Measurements from ENCODE around the gene GIGYF2.

GIGYF2 gene

DNA sequence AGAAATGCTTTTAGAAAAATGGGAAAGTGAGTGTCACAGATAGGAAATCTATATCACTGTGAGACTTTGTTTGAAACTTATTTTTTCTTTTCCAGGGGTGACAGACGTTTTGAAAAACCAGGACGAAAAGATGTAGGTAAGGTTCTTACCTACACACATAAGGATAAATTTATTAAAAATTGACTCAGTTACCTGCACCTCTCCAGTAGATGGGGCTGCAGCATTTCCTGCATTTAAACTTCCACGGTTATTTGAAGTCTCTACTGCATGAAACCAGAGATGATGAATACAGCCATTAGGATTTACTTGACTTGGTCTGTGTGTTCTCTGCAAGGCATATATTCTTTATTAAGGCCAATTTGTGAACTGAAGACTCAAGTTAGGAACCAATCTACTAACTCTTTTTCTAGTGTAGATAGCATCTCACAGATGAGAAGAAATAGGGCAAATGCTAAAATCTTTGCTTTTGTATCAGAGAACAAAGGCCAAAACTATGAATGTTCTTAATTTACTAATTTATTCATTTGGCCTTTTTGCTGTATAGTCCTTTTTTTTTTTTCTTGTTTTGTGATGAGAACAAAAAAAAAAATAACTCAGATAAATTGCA lies 64.3 kb downstream of the GIGYF2 start:
- peak; percentile 47 for DNase-seq (ENCODE audit: low spot score)

DNA sequence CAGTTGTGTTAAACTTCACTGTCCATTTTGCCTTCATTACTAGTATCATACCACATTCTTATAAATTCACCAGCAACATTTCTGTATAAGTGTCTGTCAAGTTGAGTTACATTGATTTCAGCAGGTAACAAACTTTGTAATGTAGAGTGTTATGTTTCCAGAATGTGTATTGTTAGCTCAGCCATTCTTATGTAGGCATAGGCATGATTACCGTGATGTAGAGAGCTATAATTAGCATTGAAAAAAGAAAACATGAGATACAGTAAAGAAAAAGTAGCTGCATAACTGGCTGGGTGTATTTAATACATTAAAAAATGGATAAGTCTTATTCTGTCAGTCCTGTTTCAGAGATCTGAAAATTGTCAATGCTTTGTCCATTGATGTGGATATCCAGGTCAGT lies 70.7 kb downstream of the GIGYF2 start:
- no peak for DNase-seq (ENCODE audit: low spot score)

DNA sequence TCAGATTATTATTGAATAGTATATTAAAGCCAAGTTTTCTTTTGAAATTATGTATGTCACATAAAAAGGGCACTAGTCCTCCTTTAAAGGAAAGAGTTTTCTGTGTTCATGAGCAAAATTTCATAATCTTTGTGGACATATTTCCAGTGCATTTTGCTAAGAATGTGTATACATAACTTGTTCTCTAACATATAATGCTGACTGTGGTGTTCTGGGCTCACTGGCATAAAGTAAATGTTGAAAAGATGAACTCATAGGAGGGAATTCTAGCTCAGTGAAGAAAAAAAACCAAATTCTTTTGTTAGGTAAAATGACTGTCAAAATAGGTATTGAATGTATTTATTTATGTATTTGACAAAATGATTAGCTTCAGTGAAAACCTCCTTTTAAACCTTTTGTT lies 73.1 kb downstream of the GIGYF2 start:
- no peak for DNase-seq (ENCODE audit: low spot score)

DNA sequence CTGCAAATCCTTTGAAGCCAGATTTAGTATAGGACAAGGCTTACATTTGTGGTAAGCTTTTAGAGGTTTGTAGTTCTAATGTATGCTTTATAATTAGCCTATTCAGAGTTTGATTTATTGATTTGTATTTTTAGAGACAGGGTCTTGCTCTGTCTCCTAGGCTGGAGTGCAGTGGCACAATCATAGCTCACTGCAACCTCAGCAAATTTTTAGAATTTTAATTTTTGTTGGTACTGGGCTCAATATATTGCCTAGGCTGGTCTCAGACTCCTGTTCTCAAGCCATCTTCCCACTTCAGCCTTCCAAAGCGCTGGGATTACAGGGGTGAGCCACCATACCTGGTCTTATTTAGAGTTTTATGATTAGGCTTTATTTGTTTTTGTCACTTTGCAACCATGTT lies 74.7 kb downstream of the GIGYF2 start:
- DNase-seq (ENCODE audit: low spot score) = no peak

DNA sequence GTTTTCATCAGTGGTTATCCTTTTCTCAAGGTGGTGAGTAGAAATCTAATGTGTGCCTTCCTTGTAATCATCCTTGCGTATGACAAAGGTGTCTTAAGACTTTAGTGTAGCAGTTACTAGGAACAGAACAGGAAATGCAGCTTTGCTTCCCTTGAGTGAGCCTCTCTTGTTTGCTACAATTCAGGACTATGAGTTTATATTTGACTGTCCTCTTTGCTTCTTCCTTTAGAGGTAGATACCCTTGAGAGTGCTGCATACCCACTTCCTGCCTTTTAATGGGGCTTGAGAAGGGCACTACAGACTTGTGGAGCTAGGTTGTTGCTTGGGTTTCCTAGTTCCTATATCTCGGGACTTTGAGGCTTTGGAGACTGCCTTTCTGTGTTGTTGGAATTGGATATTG lies 75.4 kb downstream of the GIGYF2 start:
- DNase-seq (ENCODE audit: low spot score) = no peak

DNA sequence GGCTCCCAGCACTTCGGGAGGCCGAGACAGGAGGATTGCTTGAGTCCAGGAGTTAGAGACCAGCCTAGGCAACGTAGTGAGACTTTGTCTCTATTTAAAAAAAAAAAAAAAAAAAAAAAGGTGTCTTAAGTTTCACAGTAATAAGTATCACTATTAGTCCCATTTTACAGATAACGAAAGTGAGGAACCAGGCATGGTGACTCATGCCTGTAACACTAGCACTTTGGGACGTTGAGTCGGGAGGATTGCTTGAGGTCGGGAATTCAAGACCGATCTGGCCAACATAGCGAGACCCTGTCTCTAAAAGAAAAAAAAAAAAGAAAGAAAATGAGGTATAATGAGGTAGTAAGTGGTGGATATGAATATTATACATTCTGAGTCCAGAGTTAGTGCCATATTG lies 76.7 kb downstream of the GIGYF2 start:
- DNase-seq (ENCODE audit: low spot score) = no peak

DNA sequence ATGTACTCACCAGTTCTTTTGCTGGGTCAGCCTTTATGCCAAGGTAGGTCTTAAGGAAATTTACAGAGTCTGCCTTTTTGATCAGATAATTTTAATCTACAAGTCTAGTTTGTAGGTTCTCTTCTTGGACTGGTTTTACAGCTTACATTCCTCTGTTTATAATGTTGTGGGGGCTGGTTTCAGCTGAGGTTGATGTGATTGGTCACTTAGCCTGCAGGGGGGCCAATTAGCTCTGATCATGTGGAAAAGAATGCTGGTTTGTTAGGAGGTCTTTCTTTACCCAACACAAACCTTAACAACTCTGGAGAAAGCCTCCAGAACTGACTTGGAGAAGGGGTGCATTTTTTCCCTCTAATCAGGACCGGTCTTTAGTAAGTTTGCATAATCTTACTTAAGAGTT lies 79.3 kb downstream of the GIGYF2 start, which contains the start of gene KCNJ13:
Gene KCNJ13 (minus strand): TSS at position 131 of the 400 bp plus-strand sequence. CDS start 5,203 bp downstream, outside the sequence.
- no peak for DNase-seq (ENCODE audit: low spot score)

DNA sequence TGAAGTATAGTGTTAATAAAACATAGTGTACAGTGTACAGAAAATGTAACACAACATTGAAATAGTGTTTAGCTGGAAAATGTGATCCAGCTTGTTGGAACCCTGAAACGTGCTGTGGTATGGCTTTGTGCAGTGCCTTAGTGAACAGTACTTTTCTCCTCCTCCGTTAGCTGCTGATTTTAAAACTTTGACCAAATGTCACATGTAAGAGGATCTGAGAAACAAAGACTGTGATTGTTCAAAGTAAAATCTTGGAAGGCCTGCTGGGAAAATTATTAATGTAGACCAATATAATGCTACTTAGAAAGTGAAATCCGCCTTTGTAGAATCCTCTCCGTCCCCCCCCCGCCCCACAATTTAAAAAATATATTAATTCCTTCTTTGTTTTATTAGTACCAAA lies 80.1 kb downstream of the GIGYF2 start:
- DNase-seq (ENCODE audit: low spot score) = no peak

DNA sequence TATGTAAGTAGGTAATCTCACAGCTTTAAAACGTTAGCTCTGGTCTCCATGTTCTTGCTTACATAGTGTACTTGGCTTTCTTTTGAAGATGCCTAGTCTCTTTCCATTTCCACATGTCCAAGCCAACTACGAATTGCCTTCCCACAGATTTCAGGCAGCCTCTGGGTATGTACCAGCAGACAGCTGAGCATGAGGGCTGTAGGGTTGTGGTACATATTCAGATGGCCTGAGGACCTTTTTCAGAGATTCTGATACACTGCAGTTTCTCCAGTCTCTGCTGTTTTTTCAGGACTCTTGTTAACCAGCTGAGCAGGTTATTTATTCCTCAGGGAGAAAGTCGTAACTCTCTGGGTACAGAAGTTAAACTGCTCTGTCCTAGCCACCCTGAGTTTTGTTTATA lies 82.3 kb downstream of the GIGYF2 start:
- no peak for DNase-seq (ENCODE audit: low spot score)

DNA sequence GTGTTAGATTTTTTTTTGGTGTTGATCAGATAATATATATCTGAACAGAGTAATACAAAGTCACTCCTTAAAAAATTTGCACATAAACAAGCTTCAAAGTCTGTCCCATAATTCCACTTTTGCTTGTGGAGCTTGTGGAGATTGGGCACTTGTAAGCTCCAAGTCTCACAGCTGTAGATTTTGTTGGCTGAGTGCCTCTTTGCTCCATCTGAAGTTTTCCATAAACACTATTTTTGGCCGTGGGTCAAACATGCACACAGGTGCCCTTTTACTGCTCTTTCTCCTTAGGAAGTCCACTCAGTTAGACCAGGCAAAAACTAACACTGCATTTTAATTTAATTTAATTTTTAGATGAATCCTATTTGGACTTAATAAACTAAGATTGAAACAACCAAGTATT lies 82.8 kb downstream of the GIGYF2 start:
- DNase-seq (ENCODE audit: low spot score) = no peak

DNA sequence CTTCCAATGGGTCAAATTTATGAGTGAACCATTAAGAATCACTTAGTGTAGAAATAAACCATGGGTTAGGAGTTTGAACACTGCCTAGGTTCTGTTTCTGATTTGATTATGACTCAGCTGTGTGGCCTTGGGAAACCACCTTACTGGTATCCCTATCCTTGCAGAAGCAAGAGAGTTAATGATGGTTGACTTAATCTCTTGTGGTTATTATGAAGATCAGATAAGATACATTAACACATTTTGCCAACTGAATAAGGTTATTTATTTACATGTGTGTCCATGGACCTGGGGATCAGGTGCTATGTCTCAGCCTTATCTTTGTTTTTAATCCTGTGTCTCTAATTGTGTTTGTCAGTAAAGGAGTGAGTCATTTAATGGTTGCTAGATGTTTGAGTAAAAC lies 84.6 kb downstream of the GIGYF2 start:
- no peak for DNase-seq (ENCODE audit: low spot score)

DNA sequence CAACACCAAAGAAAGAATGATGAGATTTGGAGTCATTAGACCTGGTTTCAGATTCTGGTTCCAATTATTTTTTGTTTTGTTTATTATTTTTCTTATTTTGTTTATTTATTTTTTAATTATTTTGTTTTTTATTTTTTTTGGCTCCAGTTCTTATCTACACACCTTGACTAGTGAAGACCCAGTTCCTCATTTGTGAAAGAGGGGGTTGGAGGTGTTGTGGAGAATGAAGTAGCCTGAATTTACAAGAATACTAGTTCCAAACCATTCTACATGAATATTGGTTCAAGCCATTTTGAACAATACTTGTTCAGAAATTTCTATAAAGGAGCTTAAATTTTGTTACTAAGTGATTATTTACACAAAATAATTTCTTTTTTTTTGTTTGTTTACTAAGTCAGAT lies 86.1 kb downstream of the GIGYF2 start:
- no peak for DNase-seq (ENCODE audit: low spot score)

DNA sequence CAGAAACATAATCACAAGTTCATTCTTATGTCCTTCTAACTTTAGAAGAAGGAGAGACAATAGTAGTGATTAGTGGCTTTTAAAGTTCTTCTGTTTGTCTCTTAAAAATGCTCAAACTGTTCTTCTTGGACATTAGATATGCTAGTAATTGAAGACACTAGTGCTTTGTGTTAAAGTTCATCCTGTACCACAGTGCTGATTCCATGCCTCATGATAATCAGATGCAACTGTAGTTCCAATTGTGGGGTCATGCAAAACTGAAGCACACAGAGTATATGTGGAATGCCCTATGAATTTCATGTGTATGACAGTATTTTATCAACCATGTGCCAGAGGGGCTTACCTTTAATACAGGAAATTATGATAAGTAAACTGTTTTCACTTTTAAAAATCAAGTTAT lies 90.7 kb downstream of the GIGYF2 start:
- DNase-seq (ENCODE audit: low spot score) = no peak

DNA sequence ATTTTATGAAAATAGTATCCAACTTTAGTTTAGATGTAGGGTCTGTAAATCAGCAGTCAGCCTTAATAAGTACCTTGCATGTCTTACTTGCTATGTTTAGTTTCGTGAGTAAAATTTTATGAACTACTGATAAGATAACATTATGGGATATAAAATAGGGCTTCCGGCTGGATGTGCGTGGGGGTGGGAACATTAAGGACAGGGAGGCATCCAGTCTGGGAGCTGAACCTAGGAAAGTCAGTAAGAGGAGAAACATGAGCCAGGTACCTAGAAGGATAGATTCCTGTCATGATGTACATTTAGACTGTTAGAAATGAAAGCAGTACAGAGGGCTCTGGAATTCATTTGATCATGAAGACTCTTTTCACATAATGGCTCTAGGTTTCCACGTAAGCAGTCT lies 92.0 kb downstream of the GIGYF2 start:
- DNase-seq (ENCODE audit: low spot score) = no peak

DNA sequence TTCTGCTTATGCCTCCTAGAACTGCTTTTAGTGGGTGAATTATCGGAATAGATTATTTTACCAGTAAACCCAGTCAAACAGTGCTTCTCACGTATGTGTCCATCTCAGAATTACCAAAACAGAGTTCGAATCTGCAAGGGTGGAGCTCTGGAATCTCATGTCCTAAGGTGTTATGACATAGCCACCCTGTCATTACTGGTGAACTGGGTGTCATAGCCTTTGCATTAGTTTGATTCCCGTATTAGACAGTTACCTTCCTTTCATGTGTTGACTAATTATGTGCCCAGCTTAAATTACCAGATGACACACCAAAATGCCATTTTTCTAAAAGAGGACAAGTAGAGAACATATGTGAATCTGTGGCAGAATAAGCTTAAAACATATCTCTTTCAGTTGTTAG lies 94.4 kb downstream of the GIGYF2 start:
- no peak for DNase-seq (ENCODE audit: low spot score)

DNA sequence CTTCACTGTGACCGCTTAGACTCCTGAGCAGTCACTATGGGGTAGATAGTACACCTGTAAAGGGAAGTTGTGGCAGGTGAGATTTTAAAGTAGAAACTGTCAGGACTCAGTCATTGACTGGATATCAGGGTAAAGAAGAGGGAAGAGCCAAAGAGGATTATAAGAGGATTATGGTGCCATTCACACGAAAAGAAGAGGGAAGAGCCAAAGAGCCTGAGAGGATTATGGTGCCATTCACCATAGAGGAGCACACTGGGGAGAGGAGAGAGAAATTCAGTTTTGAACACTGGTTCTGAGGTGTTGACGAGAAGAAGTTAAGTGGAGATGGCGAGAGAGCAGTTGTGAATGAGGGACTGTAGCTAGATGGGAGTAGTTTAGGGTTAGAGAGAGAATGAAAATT lies 96.1 kb downstream of the GIGYF2 start:
- no peak for DNase-seq (ENCODE audit: low spot score)

DNA sequence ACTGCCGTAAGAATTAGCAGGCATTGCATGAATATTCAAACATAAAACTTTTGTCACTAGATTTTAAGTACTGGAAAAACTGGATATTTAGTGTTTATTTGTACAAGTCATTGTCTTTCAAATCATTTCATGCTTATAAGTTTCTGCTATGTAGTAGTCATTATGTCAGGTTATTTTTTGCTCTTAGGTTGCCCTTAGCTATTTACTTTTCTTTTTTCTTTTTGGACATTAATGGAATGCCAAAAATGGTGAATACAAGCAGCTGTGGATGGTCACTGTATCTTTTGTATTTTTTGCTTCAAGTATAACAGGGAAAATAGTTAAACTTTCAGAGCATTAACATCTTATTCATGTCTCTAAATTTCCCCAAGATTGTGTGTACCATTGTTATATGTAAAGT lies 97.8 kb downstream of the GIGYF2 start:
- no peak for DNase-seq (ENCODE audit: low spot score)

DNA sequence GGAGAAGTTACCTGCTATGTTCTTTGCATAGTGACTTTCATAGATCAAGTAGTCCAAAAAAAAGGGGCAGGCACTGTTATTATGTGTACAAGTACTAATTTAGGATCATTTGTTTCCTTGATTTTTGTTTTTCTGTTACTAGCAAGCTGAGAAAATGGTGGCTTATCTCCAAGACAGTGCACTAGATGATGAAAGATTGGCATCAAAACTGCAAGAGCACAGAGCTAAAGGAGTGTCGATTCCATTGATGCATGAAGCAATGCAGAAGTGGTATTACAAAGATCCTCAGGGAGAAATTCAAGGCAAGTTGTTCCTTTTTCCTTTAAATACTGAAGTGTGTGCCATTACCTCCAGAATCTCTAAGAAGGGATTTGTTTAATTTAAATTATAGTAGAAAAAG lies 98.8 kb downstream of the GIGYF2 start:
- DNase-seq (ENCODE audit: low spot score) = no peak

DNA sequence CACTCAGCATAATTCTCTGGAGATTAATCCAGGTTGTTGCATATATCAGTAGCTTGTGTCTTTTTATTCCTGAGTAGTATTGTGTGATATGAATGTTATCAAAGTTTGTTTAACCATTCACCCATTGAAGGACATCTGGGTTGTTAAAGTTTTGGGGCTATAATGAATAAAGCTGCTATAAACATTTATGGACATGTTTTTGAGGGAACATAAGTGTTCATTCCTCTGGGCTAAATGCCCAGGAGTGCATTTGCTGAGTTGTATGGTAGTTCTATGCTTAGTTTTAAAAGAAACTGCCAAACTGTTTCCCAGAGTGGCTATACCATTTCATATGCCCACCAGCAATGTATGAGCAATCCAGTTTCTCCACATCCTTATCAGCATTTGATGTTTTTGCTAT lies 101.1 kb downstream of the GIGYF2 start:
- DNase-seq (ENCODE audit: low spot score) = no peak

DNA sequence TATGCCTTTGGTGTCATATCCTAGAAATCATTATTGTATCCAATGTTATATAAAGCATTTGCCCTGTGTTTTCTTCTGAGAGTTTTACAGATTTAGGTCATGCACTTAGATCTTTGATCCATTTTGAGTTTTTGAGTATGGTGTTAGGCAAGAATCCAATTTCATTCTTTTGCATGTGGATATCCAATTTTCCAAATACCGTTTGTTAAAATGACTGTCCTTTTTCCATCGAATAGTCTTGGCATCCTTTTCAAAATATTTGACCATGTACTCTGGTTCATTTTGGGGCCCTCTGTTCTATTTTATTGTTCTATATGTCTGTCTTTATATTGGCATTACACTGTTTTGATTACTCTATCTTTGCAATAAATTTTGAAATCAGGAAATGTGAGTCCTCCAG lies 103.0 kb downstream of the GIGYF2 start:
- no peak for DNase-seq (ENCODE audit: low spot score)

DNA sequence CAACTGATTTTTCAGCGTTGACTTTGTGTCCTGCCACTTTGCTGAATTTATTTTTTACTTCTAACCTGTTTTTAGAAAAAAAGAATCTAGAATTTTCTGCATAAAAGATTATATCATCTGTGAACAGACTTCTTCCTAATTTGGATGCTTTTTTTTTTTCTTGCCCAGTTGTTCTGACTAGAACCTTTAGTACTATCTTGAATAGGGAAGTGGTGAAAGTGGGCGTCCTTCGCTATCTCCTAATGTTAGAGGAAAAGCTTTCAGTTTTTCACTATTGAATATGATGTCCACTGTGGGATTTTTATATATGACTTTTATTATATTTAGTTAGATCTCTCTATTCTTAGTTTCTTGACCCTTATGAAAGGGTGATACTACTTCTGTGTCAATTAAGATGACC lies 105.0 kb downstream of the GIGYF2 start:
- DNase-seq (ENCODE audit: low spot score) = no peak

DNA sequence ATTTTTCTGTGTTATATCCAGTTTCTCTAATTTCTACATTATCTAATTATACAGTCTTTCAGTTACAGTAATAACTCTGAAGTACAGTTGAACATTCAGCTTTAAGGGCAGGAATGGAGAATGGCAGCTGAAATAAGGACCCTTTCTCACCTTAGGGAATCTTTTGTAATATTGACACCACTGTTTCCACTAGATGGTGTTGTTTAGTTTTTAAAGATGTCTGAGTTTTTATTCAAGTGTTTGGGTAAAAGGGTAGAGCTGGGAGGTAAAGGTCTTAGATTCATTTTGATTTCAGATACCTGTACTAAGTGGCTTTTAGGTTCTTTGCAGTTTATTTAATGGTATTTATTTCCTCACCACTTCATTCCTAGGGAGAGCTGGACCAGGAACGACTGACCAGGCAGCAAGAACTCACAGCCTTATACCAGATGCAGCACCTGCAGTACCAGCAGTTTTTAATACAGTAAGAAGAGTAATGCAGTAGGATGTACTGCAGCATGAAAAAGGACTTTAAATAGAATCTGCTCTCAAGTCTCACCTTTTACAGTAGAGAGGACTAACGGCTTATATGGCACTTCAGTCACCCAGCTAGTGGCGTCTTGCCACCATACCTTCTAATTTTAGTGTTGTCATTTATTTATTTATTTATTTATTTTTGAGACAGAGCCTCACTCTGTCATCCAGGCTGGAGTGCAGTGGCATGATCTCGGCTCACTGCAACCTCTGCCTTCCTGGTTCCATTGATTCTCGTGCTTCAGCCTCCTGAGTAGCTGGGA lies 112.4 kb downstream of the GIGYF2 start:
- DNase-seq (ENCODE audit: low spot score) = peak; percentile 8

DNA sequence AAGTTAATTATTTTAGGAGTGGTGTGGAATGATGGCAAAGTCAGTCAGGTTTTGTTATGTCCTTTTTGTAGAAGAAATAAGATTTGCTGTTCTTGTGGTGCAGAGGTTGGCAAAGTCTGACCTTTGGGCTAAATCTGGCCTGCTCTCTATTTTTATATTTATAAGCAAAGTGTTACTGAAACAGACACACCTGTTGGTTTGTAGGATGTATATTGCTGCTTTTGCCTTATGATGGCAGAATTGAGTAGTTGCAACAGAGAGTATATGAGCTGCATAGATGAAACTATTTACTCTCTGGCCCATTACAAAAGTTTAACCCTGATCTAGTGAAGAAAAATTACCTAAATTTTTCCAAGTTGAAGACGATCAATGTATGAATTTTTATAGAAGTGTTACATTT lies 113.3 kb downstream of the GIGYF2 start:
- DNase-seq (ENCODE audit: low spot score) = no peak

DNA sequence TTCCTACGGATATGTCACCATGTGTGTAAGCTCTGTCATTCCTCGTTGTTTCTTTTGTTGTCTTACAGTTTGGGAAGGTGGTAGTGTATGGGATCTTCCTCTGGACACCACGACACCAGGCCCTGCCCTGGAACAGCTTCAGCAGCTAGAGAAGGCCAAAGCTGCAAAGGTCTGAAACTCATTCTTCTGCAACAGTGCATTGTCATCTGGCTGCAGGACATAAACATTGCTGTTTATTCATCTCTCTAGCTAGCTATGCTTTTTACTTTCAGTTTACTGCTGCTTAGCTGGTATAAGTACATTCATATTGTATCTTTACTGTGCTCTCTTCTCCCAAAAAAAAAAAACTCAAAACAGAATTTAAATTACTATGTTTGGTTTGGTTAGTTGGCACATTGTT lies 118.4 kb downstream of the GIGYF2 start:
- DNase-seq (ENCODE audit: low spot score) = no peak
